ENCODE measurements around the gene SLC9A9. TPM values are rescaled to one million over a fixed set of nuclear protein-coding genes. Genes with fewer than 3 reads are reported as not detected.

The SLC9A9 gene
- total and polyA plus RNA-seq, 4 donors: 3.3 to 15.0 (median 6.1) TPM

GRCh38 chr3:143755978-143756377 is 92.3 kb downstream of the SLC9A9 start:
- no peaks in the 10 kb centered on the region for H3K36me3 ChIP-seq (ENCODE audit: control insufficient read depth in 4 of 4, insufficient read depth in 3 of 4, low read depth in 1 of 4, low read length in 3 of 4)
- 71% methylated on average over 2 of the region's 2 CpGs for WGBS

More at GRCh38 chr3:143755978-143756377, 92.3 kb downstream of the SLC9A9 start:
- Histone ChIP-seq H3K4me3 (ENCODE audit: low read depth in 1 of 3, low read length in 3 of 3) (no peak overlapping the region), H3K4me1 (ENCODE audit: control insufficient read depth in 4 of 4, insufficient read depth in 4 of 4, low read length in 3 of 4) (no peaks in the 10 kb centered on the region), H3K9ac (ENCODE audit: low read depth in 1 of 2, low read length in 2 of 2) (no peak overlapping the region), H3K27me3 (ENCODE audit: control insufficient read depth in 4 of 4, insufficient read depth in 4 of 4, low read length in 3 of 4) (peaks cover 0 to 3% (median 0%) of the 10 kb centered on the region in 4 donors), H3K27ac (ENCODE audit: low read depth in 1 of 2, low read length in 2 of 2) (no peak overlapping the region), H3K9me3 (ENCODE audit: control insufficient read depth in 4 of 4, low read length in 3 of 4) (no peaks in the 10 kb centered on the region)
- no peak for DNase-seq (ENCODE audit: low spot score)
- TF ChIP-seq, protein P1, sequence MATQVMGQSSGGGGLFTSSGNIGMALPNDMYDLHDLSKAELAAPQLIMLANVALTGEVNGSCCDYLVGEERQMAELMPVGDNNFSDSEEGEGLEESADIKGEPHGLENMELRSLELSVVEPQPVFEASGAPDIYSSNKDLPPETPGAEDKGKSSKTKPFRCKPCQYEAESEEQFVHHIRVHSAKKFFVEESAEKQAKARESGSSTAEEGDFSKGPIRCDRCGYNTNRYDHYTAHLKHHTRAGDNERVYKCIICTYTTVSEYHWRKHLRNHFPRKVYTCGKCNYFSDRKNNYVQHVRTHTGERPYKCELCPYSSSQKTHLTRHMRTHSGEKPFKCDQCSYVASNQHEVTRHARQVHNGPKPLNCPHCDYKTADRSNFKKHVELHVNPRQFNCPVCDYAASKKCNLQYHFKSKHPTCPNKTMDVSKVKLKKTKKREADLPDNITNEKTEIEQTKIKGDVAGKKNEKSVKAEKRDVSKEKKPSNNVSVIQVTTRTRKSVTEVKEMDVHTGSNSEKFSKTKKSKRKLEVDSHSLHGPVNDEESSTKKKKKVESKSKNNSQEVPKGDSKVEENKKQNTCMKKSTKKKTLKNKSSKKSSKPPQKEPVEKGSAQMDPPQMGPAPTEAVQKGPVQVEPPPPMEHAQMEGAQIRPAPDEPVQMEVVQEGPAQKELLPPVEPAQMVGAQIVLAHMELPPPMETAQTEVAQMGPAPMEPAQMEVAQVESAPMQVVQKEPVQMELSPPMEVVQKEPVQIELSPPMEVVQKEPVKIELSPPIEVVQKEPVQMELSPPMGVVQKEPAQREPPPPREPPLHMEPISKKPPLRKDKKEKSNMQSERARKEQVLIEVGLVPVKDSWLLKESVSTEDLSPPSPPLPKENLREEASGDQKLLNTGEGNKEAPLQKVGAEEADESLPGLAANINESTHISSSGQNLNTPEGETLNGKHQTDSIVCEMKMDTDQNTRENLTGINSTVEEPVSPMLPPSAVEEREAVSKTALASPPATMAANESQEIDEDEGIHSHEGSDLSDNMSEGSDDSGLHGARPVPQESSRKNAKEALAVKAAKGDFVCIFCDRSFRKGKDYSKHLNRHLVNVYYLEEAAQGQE (IDR thresholded peaks at IDR 0.05): no peak
- no peak for TF ChIP-seq FOXA1 (IDR thresholded peaks at IDR 0.05)
- no peak for TF ChIP-seq EGR1 (IDR thresholded peaks at IDR 0.05; ENCODE audit: low read depth in 2 of 2)
- TF ChIP-seq NR2F2 (IDR thresholded peaks at IDR 0.05): no peak
- TF ChIP-seq HNF4A (conservative IDR thresholded peaks at IDR 0.05): no peak
- TF ChIP-seq ATF3 (IDR thresholded peaks at IDR 0.05): no peak
- TF ChIP-seq SP1 (IDR thresholded peaks at IDR 0.05): no peak
- TF ChIP-seq YY1 (IDR thresholded peaks at IDR 0.05): no peak
- TF ChIP-seq, protein P2, sequence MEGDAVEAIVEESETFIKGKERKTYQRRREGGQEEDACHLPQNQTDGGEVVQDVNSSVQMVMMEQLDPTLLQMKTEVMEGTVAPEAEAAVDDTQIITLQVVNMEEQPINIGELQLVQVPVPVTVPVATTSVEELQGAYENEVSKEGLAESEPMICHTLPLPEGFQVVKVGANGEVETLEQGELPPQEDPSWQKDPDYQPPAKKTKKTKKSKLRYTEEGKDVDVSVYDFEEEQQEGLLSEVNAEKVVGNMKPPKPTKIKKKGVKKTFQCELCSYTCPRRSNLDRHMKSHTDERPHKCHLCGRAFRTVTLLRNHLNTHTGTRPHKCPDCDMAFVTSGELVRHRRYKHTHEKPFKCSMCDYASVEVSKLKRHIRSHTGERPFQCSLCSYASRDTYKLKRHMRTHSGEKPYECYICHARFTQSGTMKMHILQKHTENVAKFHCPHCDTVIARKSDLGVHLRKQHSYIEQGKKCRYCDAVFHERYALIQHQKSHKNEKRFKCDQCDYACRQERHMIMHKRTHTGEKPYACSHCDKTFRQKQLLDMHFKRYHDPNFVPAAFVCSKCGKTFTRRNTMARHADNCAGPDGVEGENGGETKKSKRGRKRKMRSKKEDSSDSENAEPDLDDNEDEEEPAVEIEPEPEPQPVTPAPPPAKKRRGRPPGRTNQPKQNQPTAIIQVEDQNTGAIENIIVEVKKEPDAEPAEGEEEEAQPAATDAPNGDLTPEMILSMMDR (IDR thresholded peaks at IDR 0.05; ENCODE audit: low read depth, low read length, missing input control): no peak
- no peak for TF ChIP-seq HNF4G (IDR thresholded peaks at IDR 0.05)
- TF ChIP-seq JUND (IDR thresholded peaks at IDR 0.05): no peak
- TF ChIP-seq, protein P3, sequence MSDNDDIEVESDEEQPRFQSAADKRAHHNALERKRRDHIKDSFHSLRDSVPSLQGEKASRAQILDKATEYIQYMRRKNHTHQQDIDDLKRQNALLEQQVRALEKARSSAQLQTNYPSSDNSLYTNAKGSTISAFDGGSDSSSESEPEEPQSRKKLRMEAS (IDR thresholded peaks at IDR 0.05): no peak
- TF ChIP-seq RAD21 (IDR thresholded peaks at IDR 0.05): no peak
- no peak for TF ChIP-seq FOXA2 (IDR thresholded peaks at IDR 0.05)
- no peak for TF ChIP-seq TAF1 (conservative IDR thresholded peaks at IDR 0.05)
- no peak for TF ChIP-seq ZBTB33 (IDR thresholded peaks at IDR 0.05)
- TF ChIP-seq GABPA (IDR thresholded peaks at IDR 0.05 in 1 of 2, conservative IDR thresholded peaks at IDR 0.05 in 1 of 2): no peak
- TF ChIP-seq RXRA (IDR thresholded peaks at IDR 0.05): no peak
